Measurements from ENCODE around the gene TMEM91. TPM values are rescaled to one million over a fixed set of nuclear protein-coding genes. Genes with fewer than 3 reads are reported as not detected.

TMEM91 gene
- total and polyA plus RNA-seq, 9 of the 15 experiments (the other 6 are each of a cell fraction or from before 2014, with no cell fraction given): 1.2 to 5.2 (median 2.7) TPM

- no peak for TF ChIP-seq ARID3A (IDR thresholded peaks at IDR 0.05; ENCODE audit: borderline replicate concordance, low read depth, low read length)
- TF ChIP-seq ZBTB33 (CRISPR knock-in tag; IDR thresholded peaks at IDR 0.05): peak; percentile 62
- no peak for TF ChIP-seq NRF1 (conservative IDR thresholded peaks at IDR 0.05 in 1 of 2, IDR thresholded peaks at IDR 0.05 in 1 of 2)
- TF ChIP-seq ZFP30 (CRISPR knock-in tag; IDR thresholded peaks at IDR 0.05; ENCODE audit: borderline replicate concordance): no peak
- no peak for TF ChIP-seq RCOR1 (IDR thresholded peaks at IDR 0.05; ENCODE audit: borderline replicate concordance in 1 of 2, low read depth in 2 of 2, low read length in 2 of 2)
- no peak for TF ChIP-seq ZBTB26 (CRISPR knock-in tag; IDR thresholded peaks at IDR 0.05)
- TF ChIP-seq ZNF133 (CRISPR knock-in tag; IDR thresholded peaks at IDR 0.05): no peak
- TF ChIP-seq USF2 (CRISPR knock-in tag; IDR thresholded peaks at IDR 0.05): no peak
- no peak for TF ChIP-seq E2F3 (CRISPR knock-in tag; IDR thresholded peaks at IDR 0.05)
- TF ChIP-seq STAT5B (CRISPR knock-in tag; IDR thresholded peaks at IDR 0.05): no peak
- TF ChIP-seq MNT (conservative IDR thresholded peaks at IDR 0.05): 0 out of 4 replicates have a peak, but pooled peaks of 1 of the 2 experiments have one; percentile 14
- TF ChIP-seq MYC (IDR thresholded peaks at IDR 0.05; ENCODE audit: low read depth, low read length): peak; percentile 54; the same call in 1 of the 2 replicates
- no peak for TF ChIP-seq MYC (CRISPR knock-in tag; IDR thresholded peaks at IDR 0.05; ENCODE audit: borderline replicate concordance, low read depth)
- no peak for TF ChIP-seq FOXP4 (CRISPR knock-in tag; IDR thresholded peaks at IDR 0.05; ENCODE audit: borderline replicate concordance)
- no peak for TF ChIP-seq CBX5 (IDR thresholded peaks at IDR 0.05; ENCODE audit: borderline replicate concordance, low read depth)
- TF ChIP-seq ZNF561 (CRISPR knock-in tag; conservative IDR thresholded peaks at IDR 0.05): no peak
These were observed 55.4 kb downstream of the TMEM91 start (continued) for GRCh38 chr19:41431426-41432386.

Measured in K562 (cell line).